Measurements from ENCODE around the gene STK35. TPM values are rescaled to one million over a fixed set of nuclear protein-coding genes. Genes with fewer than 3 reads are reported as not detected.

The STK35 gene
- total RNA-seq: 21.6 TPM

GRCh38 chr20:2101057-2101864, at the start of gene STK35:
Gene STK35 (plus strand): TSS chr20:2101827. CDS start chr20:2101882, 55 bp downstream.

Small RNAs within 50 kb of the gene (small RNA-seq; reads per million reads assigned to genes)
- gene RPL7P2 (ENCODE audit: low replicate concordance): not detected

Other genes starting within 250 kb of the STK35 start
- 5.6 TPM for gene SIRPA, start 206.4 kb upstream of the STK35 start, total RNA-seq
- gene PDYN, start 107.8 kb upstream of the STK35 start, total RNA-seq: 1.6 TPM
- gene TGM3, start 194.2 kb downstream of the STK35 start, total RNA-seq: 0.31 TPM